Loucy (cell line): ENCODE measurements around the gene STRIP2.
"Not testable (repeated sequence)": the region's sequence is repeated elsewhere in the genome, so short reads cannot be mapped to it uniquely, and the experiment has no call there.

Experiments used
- EZH2phosphoT487 ChIP-seq: fragments of 200-600 bp; IDR thresholded peaks from 2 replicates; pipeline ENCODE4 v1.6.1; 2018; ENCODE audit warnings: antibody characterized with exemption, mild to moderate bottlenecking, moderate library complexity, borderline replicate concordance
- TF ChIP-seq, protein P1 (sequence below): fragments of 200-600 bp; sonication (generic); conservative IDR thresholded peaks from 2 replicates; pipeline ENCODE4 v1.5.1; 2014; ENCODE audit warnings: mild to moderate bottlenecking, antibody characterized with exemption, low read length

DNA sequence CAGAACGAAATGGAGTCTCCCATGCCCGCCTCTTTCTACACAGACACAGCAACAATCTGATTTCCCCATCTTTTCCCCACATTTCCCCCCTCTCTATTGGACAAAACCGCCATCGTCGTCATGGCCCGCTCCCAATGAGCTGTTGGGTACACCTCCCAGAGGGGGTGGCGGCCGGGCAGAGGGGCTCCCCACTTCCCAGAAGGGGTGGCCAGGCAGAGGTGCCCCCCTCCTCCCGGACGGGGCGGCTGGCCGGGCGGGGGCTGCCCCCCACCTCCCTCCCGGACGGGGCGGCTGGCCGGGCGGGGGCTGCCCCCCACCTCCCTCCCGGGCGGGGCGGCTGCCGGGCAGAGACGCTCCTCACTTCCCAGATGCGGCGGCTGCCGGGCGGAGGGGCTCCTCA lies 41.7 kb downstream of the STRIP2 start:
- TF ChIP-seq EZH2phosphoT487, result not testable (repeated sequence)
- TF ChIP-seq, protein P1, sequence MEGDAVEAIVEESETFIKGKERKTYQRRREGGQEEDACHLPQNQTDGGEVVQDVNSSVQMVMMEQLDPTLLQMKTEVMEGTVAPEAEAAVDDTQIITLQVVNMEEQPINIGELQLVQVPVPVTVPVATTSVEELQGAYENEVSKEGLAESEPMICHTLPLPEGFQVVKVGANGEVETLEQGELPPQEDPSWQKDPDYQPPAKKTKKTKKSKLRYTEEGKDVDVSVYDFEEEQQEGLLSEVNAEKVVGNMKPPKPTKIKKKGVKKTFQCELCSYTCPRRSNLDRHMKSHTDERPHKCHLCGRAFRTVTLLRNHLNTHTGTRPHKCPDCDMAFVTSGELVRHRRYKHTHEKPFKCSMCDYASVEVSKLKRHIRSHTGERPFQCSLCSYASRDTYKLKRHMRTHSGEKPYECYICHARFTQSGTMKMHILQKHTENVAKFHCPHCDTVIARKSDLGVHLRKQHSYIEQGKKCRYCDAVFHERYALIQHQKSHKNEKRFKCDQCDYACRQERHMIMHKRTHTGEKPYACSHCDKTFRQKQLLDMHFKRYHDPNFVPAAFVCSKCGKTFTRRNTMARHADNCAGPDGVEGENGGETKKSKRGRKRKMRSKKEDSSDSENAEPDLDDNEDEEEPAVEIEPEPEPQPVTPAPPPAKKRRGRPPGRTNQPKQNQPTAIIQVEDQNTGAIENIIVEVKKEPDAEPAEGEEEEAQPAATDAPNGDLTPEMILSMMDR, result not testable (repeated sequence)
